Mammary epithelial cell (primary cell): ENCODE data around the gene LHB.

Experiments used
- EZH2 ChIP-seq: IDR thresholded peaks from 2 replicates; pipeline ENCODE4 v1.6.1; 2012; ENCODE audit warnings: low read length, inconsistent platforms, borderline replicate concordance
- TF ChIP-seq, protein P1 (sequence below), 2 donors: IDR thresholded peaks in 1 of 2; conservative IDR thresholded peaks in 1 of 2; 2 replicates each; pipeline ENCODE4 v1.5.1; 2011 to 2012; ENCODE audit warnings: inconsistent platforms in 2 of 2, low read length in 2 of 2, mild to moderate bottlenecking in 2 of 2, control low read depth in 1 of 2, low read depth in 1 of 2; ENCODE audit not compliant: insufficient read depth in 1 of 2; ENCODE audit errors: extremely low read depth in 1 of 2

DNA sequence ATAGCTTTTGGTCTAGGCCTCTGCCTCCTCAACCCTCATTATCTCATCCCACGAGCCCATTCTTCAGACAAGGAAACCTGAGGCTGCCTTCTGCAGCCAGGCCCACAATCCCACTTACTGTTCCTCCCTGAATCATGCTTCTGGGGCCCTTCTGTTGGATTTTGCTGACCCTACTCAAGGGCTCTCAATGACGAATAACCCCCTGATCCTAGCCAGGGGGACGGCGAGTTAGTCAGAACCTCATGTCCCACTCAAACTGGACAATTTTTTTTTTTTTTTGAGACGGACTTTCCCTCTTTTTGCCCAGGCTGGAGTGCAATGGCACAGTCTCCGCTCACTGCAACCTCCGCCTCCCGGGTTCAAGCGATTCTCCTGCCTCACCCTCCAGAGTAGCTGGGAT lies 5.2 kb upstream of the LHB start:
- TF ChIP-seq, protein P1, sequence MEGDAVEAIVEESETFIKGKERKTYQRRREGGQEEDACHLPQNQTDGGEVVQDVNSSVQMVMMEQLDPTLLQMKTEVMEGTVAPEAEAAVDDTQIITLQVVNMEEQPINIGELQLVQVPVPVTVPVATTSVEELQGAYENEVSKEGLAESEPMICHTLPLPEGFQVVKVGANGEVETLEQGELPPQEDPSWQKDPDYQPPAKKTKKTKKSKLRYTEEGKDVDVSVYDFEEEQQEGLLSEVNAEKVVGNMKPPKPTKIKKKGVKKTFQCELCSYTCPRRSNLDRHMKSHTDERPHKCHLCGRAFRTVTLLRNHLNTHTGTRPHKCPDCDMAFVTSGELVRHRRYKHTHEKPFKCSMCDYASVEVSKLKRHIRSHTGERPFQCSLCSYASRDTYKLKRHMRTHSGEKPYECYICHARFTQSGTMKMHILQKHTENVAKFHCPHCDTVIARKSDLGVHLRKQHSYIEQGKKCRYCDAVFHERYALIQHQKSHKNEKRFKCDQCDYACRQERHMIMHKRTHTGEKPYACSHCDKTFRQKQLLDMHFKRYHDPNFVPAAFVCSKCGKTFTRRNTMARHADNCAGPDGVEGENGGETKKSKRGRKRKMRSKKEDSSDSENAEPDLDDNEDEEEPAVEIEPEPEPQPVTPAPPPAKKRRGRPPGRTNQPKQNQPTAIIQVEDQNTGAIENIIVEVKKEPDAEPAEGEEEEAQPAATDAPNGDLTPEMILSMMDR (conservative IDR thresholded peaks at IDR 0.05 in 1 of 2, IDR thresholded peaks at IDR 0.05 in 1 of 2; ENCODE audit: extremely low read depth in 1 of 2, insufficient read depth in 1 of 2, low read depth in 1 of 2, low read length in 2 of 2) = no peak
- TF ChIP-seq EZH2 = no peak
